Stimulated activated CD4-positive, alpha-beta T cell treated with anti-CD3 and anti-CD28 coated beads, Interleukin-15, amount 100 ng/mL, for 48 hours (primary cell): ENCODE measurements around the gene PTPRN2.

Experiments used
- DNase-seq, 2 donors: peaks; one replicate each; pipeline ENCODE4 v3.0.0-alpha.2; 2020; ENCODE audit warnings: low read depth in 2 of 2

Gene PTPRN2

GRCh38 chr7:157652954-157653826, 934.4 kb downstream of the PTPRN2 start:
- DNase-seq = no peak

- no peak for DNase-seq
Observed at GRCh38 chr7:157652161-157652953, 935.3 kb downstream of the PTPRN2 start.

- DNase-seq = no peak
Observed at GRCh38 chr7:157651366-157652160, 936.1 kb downstream of the PTPRN2 start.

- no peak for DNase-seq
Observed at GRCh38 chr7:157650801-157651200, 936.8 kb downstream of the PTPRN2 start.

GRCh38 chr7:157650131-157650631, 937.4 kb downstream of the PTPRN2 start:
- DNase-seq = no peak

- DNase-seq = no peak
Observed at GRCh38 chr7:157646551-157646950, 941.1 kb downstream of the PTPRN2 start.

GRCh38 chr7:157645539-157645938, 942.1 kb downstream of the PTPRN2 start:
- DNase-seq = no peak

- no peak for DNase-seq
Observed at GRCh38 chr7:157644946-157645345, 942.7 kb downstream of the PTPRN2 start.

- no peak for DNase-seq
Observed at GRCh38 chr7:157643525-157643970, 944.1 kb downstream of the PTPRN2 start.

GRCh38 chr7:157641866-157642265, 945.8 kb downstream of the PTPRN2 start:
- no peak for DNase-seq

- no peak for DNase-seq
Observed at GRCh38 chr7:157640144-157640543, 947.5 kb downstream of the PTPRN2 start.

GRCh38 chr7:157638563-157638962, 949.1 kb downstream of the PTPRN2 start:
- DNase-seq = no peak

- DNase-seq = no peak
Observed at GRCh38 chr7:157637216-157637949, 950.2 kb downstream of the PTPRN2 start.

- DNase-seq = no peak
Observed at GRCh38 chr7:157635669-157636068, 952.0 kb downstream of the PTPRN2 start.

- DNase-seq = no peak
Observed at GRCh38 chr7:157635148-157635500, 952.5 kb downstream of the PTPRN2 start.

- no peak for DNase-seq
Observed at GRCh38 chr7:157634401-157635147, 953.0 kb downstream of the PTPRN2 start.

- no peak for DNase-seq
Observed at GRCh38 chr7:157633465-157634185, 954.0 kb downstream of the PTPRN2 start.

GRCh38 chr7:157630301-157630853, 957.2 kb downstream of the PTPRN2 start:
- DNase-seq = no peak

GRCh38 chr7:157628456-157628855, 959.2 kb downstream of the PTPRN2 start:
- DNase-seq = no peak
